Activated CD8-positive, alpha-beta memory T cell treated with anti-CD3 and anti-CD28 coated beads, Interleukin-2, amount 50 U/mL, for 48 hours (primary cell): ENCODE measurements around the gene MAP3K5.
"Not testable (repeated sequence)": the region's sequence is repeated elsewhere in the genome, so short reads cannot be mapped to it uniquely, and the experiment has no call there.

ENCODE experiments used
- DNase-seq: peaks from one replicate; pipeline ENCODE4 v3.0.0-alpha.2; 2020

Gene MAP3K5

GRCh38 chr6:136720045-136720770 is 72.1 kb downstream of the MAP3K5 start:
- DNase-seq, result no peak

GRCh38 chr6:136719280-136720044 is 72.8 kb downstream of the MAP3K5 start:
- DNase-seq, result no peak

- DNase-seq, result no peak
These were observed 73.8 kb downstream of the MAP3K5 start for GRCh38 chr6:136718476-136718875.

- DNase-seq, result no peak
These were observed 74.6 kb downstream of the MAP3K5 start for GRCh38 chr6:136717716-136717990.

GRCh38 chr6:136716917-136717715 is 75.2 kb downstream of the MAP3K5 start:
- no peak for DNase-seq

- not testable (repeated sequence) for DNase-seq
These were observed 79.6 kb downstream of the MAP3K5 start for GRCh38 chr6:136712642-136713041.

GRCh38 chr6:136711644-136712043 is 80.6 kb downstream of the MAP3K5 start:
- DNase-seq, result no peak

GRCh38 chr6:136710877-136711552 is 81.3 kb downstream of the MAP3K5 start:
- no peak for DNase-seq

- DNase-seq, result no peak
These were observed 82.8 kb downstream of the MAP3K5 start for GRCh38 chr6:136709429-136709828.

- no peak for DNase-seq
These were observed 85.8 kb downstream of the MAP3K5 start for GRCh38 chr6:136706430-136706829.

- DNase-seq, result no peak
These were observed 88.9 kb downstream of the MAP3K5 start for GRCh38 chr6:136703331-136703865.

GRCh38 chr6:136701045-136701444 is 91.2 kb downstream of the MAP3K5 start:
- no peak for DNase-seq

GRCh38 chr6:136699358-136699757 is 92.9 kb downstream of the MAP3K5 start:
- no peak for DNase-seq

GRCh38 chr6:136696783-136697364 is 95.4 kb downstream of the MAP3K5 start:
- DNase-seq, result no peak

GRCh38 chr6:136696238-136696637 is 96.0 kb downstream of the MAP3K5 start:
- no peak for DNase-seq

GRCh38 chr6:136695412-136695811 is 96.9 kb downstream of the MAP3K5 start:
- DNase-seq, result no peak

- no peak for DNase-seq
These were observed 99.2 kb downstream of the MAP3K5 start for GRCh38 chr6:136693090-136693489.

GRCh38 chr6:136687894-136688293 is 104.4 kb downstream of the MAP3K5 start:
- DNase-seq, result not testable (repeated sequence)

GRCh38 chr6:136685540-136686108 is 106.7 kb downstream of the MAP3K5 start:
- no peak for DNase-seq

- no peak for DNase-seq
These were observed 107.8 kb downstream of the MAP3K5 start for GRCh38 chr6:136684466-136684865.

GRCh38 chr6:136683209-136683941 is 108.9 kb downstream of the MAP3K5 start:
- DNase-seq, result no peak
